HG03066 (cell line): Measurements from ENCODE around the gene ADARB2.

Experiments used
- ATAC-seq: cut with Tn5 transposase; IDR thresholded peaks from one replicate; pipeline ENCODE4 v1.9.1; 2021; ENCODE audit warnings: low read depth; ENCODE audit not compliant: unreplicated experiment

ADARB2 gene

GRCh38 chr10:1665021-1665661 lies 72.2 kb downstream of the ADARB2 start:
- ATAC-seq: no peak

DNA sequence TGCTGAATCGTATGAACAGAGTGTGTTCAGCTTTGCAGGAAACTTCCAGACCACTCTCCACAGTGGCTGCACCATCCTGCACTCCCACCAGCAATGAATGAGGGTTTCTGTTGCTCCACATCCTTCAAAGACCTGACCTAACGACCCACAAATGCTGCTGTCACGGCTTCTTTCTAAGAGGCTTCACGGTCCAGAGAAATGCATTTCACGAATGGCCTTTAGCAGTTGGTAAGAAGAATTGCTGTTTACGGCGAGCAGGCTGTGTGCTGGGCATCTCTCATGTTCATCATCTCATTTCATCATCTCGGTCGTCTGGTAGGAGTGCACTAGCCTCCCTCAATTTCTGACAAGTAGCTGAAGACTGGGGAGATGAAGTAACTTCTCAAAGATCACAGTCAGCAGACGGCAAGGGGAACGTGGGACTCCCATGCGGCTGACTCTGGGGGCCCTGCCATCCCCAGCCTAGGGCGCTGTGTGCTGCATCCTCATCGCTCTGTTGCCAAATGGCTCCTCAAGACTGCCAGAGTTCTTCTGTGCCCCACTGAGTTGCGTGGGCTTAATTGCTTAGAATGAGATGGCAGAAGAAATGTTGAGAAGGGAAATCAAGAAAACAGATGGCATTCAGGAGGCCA lies 72.9 kb downstream of the ADARB2 start:
- no peak for ATAC-seq

DNA sequence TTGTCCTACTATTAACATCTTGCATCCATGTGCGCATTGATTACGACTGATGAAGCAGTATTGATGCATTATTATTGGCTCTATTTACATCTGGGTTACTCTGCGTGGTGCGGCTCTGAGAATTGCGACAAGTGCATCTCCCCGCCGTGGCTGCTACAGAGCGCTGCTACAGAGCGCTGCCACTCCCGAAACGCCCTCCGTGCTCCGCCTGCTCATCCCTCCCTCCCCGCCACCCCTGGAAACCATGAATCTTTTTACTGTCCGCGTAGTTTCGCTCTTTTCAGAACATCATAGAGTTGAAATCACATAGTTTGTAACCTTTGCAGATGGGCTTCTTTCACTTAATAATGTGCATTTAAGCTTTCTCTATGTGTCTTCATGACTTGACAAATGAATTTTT lies 74.1 kb downstream of the ADARB2 start:
- no peak for ATAC-seq

DNA sequence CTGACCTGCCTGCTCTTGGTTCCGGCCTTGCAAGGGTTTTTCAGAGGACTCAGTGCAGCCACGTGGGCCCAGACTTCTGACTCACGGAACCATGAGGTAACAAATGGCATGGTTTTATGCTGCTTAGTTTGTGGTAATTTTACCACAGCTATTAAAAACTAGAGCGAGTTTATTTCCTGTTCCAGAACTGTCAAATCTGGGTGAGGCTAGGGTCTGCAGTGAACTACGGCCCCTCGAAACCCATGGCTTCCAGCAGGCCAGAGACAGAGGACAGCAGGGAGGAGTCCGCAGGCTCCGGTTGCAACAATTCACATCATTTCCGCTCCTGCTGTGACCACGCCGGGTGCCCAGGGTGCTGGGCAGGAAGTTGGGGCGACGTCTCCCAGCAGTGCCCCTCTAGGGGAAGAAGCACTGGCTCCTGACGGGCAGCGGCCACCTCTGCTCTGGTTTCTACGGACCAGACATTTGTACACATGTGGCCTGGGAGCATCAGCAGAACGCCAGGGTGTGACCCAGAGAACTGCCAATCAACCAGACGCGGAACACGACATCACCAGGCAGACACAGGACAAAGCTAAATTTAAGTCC lies 74.8 kb downstream of the ADARB2 start:
- ATAC-seq: peak; percentile 35

- peak; percentile 67 for ATAC-seq
Observed at GRCh38 chr10:1661859-1662437, 75.4 kb downstream of the ADARB2 start.

DNA sequence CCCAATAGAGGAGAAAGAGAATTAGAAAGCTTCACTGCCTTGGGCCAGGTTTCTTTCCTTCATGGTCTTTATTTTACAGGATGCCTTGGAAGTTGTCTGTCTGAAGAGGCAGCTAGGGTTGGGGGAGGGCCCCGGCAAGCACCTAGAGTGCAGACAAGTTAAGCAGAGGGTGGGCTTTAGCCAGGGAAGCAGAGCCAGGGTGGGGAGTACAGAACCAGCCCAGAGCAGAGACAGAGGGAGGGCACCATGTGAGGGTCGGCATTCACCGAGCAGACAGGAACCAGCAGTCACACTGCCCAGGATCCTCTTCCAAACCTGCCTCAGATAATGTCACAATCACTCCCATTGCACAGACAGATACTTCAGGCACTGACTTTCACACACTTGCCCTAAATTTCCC lies 75.9 kb downstream of the ADARB2 start:
- ATAC-seq: no peak

DNA sequence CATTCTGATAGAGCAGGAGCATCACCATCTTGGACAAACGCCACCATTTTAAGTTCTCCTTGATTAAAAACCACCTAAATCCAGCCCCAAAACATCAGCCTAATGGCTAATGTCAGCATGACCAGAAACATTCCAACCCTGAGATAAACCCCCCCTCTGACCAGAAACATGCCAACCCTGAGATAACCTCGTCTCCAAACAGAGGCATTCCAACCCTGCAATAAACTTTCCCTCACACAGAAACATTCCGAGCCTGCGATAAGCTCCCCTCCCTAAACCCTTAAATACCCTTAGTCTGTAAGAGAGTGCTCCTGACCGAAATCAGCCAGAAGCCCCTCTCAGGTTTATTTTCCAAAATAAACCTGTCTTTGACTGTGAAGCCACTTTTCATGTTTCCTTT lies 76.5 kb downstream of the ADARB2 start:
- no peak for ATAC-seq

DNA sequence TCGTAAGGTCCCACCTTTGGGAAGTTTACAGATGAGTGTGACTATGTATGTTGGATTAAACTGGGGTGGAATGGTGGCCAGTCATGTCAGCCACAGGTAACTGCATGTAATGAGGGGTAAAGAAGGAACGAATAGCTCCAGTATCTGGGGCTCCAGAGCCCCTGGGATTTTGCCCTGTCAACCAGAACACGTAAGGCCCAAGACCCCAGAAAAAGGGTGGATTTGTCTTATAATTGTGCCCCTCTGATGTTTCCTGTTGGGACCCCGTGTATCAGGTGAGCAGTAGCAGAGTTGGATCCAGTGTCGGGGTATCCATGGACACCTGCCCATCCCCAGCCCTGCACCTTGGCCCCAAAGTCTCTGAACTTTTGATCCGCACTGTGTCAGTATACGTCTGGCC lies 76.9 kb downstream of the ADARB2 start:
- no peak for ATAC-seq

- no peak for ATAC-seq
Observed at GRCh38 chr10:1659221-1659791, 78.0 kb downstream of the ADARB2 start.

GRCh38 chr10:1658658-1659057 lies 78.7 kb downstream of the ADARB2 start:
- no peak for ATAC-seq

GRCh38 chr10:1657479-1657878 lies 79.8 kb downstream of the ADARB2 start:
- no peak for ATAC-seq

GRCh38 chr10:1655367-1655766 lies 82.0 kb downstream of the ADARB2 start:
- ATAC-seq: no peak

GRCh38 chr10:1654811-1655356 lies 82.4 kb downstream of the ADARB2 start:
- no peak for ATAC-seq

GRCh38 chr10:1654247-1654646 lies 83.1 kb downstream of the ADARB2 start:
- ATAC-seq: no peak

DNA sequence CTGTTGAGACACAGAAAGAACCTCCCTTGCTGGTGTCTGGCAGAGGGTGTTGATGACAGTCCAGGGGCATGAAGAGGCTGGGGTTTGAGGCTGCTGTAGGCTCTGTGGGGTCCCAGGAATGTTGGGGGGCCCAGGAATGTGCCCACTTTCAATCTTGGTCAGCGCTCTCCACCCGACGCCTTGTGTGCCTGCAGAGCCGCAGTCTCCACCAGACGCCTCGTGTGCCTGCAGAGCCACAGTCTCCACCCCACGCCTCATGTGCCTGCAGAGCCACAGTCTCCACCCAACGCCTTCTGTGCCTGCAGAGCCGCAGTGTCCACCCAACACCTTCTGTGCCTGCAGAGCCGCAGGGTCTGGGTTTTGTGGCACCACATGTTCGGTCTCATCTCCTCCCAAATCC lies 84.0 kb downstream of the ADARB2 start:
- ATAC-seq: no peak

DNA sequence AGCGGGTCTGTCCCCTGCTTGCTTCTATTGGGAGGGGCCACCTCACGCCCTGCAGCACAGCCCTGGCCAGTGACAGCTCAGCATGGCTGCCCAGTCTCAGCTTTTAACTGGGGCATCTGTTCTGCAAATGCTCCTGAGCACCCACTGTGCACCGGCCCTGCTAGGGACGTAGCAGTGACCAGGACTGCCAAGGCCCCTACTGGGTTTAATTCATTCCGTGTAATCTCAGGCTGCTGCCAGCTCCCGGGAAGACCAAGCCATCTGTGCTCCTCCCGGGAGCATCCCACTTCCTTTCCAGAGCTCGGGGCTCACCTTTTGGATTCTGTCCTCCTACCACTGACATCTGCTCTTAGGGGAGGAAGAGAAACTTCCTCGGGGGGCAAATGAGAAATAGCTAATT lies 85.2 kb downstream of the ADARB2 start:
- no peak for ATAC-seq

- no peak for ATAC-seq
Observed at GRCh38 chr10:1651270-1651966, 85.9 kb downstream of the ADARB2 start.

DNA sequence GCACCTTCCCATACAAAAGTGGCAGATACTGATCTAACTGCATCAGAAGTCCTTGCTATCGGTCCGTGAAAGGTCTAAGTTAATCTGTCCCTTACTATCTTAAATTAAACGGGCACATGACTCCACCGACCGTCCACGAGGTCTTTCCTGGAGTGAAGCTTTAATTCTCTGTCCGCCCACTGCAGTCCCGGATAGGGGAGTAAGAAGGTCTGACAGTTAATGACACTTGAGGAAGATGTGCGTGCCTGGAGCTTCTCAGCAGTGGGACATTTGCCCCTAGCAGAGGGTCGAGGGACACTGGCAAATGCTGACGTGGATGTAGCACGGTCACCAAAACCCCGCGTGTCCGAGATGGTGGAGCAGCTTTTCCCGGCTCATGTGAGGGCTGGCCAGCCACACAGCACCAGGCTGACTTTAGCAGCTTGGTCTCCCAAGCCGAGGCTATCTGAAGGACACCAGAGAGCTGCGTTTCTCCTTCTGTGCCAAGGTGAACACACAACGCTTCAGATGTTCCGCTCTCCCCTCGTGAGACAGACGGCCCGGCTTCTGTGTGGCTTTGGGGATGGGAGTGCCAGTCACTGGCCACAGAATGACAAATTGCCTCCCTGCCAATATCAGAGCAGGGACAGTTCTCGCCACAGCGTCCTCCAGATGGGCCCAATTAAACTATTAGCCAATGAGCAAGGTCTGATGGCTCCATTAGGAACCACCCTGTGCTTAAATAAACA lies 86.6 kb downstream of the ADARB2 start:
- no peak for ATAC-seq

- no peak for ATAC-seq
Observed at GRCh38 chr10:1648648-1649047, 88.7 kb downstream of the ADARB2 start.

GRCh38 chr10:1646332-1646731 lies 91.0 kb downstream of the ADARB2 start:
- ATAC-seq: no peak
